Stimulated activated naive CD4-positive, alpha-beta T cell treated with Interleukin-2 at 50 U/mL for 16 hours (primary cell): ENCODE measurements around the gene SLC27A1.
"Not testable (repeated sequence)": the region's sequence is repeated elsewhere in the genome, so short reads cannot be mapped to it uniquely, and the experiment has no call there.

ENCODE experiments used
- DNase-seq: peaks from one replicate; lab custom pipeline; 2025; lab: John Stamatoyannopoulos, UW

SLC27A1 gene

DNA sequence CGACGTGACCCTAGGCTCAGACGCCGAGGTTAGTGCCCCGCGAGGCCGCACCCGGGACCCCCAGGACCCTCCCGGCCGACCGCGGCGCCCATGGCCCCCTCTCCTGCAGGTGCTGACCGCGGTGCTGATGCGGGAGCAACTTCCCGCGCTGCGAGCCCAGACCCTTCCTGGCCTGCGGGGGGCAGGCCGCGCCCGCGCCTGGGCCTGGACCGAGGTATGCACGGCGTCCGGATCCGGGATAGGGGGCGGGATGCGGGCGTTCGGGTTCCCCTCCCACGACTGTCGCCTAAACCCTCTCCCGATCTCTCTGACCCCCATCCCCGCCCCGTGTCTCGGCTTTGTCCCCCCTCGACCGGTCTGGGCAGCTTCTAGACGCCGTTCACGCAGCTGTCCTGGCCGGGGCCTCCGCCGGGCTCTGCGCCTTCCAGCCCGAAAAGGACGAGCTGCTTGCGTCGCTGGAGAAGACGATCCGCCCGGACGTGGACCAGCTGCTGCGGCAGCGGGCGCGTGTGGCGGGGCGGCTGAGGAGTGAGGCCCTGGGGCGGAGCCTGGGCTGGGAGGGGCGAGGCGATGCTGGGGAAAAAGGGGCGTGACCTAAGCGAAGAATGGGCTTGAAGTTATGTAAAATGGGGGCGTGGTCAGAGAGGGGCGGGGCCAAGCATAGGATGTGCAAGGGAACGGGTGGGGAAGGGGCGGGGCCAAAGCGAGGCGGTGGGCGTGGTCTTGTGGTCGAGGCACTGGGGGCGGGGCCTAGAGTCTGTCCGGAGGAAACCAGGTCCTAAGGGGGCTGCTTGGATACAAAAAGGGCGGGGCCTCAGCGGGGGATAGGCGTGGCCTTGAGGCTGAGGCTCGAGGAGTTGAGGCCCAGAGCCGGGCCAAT lies 69.2 kb downstream of the SLC27A1 start:
- peak; percentile 96 for DNase-seq

DNA sequence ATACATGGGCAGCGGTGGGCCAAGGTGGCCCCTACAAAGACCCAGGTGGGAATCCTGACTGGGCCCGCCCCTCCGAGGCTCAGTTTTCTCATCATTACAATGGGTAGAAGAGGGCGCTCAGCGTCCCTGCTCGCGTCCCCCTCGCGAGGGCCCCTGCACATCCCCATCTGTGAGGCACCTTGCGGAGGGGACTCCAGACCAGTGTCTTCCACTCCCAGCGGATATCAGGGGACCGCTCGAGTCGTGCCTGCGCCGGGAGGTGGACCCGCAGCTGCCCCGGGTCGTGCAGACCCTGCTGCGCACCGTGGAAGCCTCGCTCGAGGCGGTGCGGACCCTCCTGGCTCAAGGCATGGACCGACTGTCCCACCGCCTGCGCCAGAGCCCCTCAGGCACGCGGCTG lies 69.8 kb downstream of the SLC27A1 start:
- DNase-seq = no peak

DNA sequence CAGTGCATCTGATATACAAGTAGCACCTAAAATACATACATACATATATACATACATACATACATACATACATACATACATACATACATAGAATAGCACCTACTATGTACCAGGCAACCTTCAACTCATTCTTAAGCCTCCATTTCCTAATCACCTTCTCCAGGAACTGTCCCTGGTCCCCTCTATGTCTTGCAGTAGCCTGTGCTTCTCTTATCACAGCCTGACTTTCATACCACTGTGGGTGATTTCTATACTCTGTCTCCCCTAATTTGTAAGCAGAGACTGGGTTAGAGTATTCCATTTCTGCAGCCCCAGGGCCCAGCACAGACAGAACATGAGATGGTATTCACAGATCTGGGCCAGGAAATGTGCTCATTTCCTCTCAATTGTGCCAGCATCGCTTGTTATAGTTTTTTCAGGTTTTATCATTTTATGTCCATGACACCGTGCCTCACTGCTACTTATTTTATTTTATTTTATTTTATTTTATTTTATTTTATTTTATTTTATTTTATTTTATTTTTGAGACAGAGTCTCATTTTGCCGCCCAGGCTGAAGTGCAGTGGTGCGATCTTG lies 70.9 kb downstream of the SLC27A1 start:
- no peak for DNase-seq

DNA sequence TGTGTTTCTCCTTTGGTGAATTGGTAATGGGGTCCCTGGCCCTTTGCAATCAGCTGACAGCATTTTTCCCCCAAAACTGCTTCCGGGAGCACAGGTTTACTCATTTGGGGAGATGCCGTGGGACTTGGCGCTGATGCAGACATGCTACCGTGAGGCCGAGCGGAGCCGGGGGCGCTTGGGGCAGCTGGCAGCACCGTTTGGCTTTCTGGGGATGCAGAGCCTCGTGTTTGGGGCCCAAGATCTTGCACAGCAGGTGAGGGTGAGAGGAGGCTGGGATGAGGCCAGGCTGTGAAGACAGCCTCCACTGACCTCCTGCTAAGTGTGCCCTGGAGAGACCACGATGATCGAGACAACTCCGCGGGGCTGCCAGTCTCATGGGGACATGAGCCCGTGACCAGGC lies 71.7 kb downstream of the SLC27A1 start:
- DNase-seq = no peak

DNA sequence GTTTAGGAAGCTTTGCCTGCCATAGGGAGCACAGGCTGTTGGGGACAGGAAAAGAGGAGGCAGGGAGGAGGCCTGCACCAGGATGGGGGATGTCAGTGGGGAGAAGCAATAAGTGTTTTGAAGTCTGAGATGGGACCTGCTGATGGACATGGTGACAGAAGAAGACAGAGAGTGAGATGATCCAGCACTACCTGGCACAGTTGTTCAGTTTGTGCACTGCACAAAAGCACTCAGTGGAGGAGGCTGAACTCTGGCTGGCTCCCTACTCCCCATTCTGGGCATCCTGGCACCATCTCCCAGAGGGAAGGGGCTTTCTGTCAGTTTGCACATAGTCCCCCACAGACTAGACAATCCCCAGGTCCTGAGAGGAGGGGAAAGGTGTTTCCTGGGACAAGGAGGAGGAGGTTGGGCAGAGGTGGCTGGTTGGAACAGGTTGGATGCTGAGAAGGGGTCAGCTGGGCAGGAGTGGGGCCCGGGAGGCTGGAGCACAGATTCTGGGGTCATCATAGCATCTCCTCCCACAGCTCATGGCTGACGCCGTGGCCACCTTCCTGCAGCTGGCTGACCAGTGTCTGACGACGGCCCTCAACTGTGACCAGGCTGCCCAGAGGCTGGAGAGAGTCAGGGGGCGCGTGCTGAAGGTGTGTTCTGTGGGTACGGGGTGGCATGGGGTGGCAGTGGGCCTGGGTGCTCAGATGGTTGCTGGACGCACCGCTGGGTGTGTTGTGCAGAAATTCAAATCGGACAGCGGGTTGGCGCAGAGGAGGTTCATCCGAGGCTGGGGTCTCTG lies 72.7 kb downstream of the SLC27A1 start:
- DNase-seq = no peak

DNA sequence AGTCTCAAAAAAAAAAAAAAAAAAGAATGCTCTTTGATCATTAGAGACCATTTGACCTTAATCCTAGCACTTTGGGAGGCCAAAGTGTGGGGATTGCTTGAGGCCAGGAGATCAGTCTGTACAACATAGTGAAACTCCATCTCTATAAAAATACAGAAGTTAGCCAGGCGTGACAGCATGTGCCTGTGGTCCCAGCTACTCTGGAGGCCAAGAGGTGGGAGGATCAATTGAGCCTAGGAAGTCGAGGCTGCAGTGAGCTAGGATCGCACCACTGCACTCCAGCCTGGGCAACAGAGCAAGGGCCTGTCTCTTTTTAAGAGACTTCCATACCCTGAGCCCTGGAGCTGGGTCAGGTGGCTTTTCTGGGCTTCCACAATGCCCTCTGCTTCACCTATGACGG lies 73.7 kb downstream of the SLC27A1 start:
- no peak for DNase-seq

DNA sequence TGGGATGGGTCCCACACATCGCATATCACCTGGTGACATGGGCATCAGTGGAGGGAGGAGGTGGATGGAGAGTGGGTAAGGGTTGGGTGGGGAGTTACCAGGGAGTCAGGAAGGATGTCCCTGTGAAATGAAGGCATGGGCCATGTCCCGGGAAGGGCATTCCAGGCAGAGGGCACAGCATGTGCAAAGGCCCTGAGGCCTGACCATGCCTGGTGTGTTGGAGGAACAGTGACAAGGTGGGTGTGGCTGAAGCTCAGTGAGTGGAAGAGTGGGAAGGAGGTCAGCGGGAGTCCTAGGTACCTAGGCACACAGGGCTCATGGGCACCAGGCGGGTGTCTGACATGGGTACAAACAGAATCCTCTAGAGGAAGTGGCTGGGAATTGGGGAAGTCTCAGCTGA lies 74.1 kb downstream of the SLC27A1 start:
- DNase-seq = no peak

DNA sequence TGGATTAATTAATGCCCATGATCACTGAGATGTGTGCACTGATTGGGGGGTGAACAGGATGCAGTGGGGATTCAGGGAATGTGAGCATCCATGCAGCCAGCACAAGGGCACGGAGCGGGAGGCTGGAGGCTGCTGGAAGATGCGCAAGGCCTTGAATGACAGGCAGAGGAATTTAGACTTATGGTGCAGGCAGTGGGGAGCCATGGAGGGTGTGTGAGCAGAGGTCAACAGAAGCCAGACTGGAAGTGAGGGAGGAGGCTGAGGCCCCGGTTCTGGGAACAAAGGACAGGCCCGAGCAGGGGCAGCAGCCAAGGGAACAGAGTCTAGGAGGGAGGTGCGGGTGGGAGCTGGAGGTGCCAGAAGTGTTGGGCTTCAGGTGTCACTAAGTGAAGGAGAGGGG lies 77.8 kb downstream of the SLC27A1 start:
- no peak for DNase-seq

DNA sequence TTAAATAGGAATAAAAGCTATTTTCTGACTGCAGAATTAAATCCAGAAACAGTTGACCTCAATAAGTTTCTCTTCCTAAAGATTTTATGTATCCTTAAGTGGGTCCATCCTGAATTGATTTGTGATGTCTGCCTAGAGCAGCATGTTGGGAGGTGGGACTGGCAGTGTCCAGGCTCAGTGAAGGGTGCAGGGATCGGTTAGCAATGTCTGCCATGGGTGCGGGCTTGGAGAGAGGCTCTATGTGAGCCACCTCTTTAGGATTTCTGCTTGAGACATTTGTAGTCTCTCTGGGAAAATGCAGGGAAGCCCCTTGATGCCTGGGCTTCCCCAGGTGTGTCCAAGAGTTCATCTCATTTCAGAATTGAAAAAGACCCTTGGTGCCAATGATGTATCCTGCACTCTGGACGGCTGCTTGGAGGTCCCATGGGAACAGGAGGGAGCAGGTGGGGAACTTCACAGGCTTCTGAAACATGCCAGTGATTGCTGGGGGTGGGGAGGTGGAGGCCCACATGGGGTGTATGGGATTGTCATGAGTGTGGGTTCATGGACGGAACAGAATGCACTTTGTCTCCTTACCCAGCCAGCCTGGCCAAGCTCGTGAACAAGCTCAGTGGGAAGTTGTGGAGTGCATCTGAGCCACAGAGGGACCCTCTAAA lies 78.9 kb downstream of the SLC27A1 start:
- DNase-seq = no peak

DNA sequence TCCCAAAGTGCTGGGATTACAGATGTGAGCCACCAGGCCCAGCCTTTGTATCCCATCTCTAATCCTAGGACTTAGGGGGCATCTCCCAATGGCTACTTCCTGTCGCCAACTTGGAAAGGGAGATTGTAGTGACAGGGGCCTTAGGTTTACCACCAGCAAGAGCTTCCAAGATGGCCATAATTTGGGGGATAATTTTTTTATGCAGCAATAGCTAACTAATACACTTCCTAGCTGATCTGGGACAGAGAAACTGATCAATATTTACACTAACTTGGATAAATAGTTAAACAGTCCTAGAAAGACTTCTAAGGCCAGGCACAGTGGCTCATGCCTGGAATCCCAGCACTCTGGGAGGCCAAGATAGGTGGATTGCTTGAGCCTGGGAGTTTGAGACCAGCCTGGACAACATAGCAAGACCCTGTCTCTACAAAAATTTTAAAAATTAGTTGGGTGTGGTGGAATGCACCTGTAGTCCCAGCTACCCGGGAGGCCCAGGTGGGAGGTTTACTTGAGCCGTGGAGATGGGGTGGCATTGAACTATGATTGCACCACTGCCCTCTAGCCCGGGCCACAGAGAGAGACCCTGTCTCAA lies 79.8 kb downstream of the SLC27A1 start:
- DNase-seq = no peak

DNA sequence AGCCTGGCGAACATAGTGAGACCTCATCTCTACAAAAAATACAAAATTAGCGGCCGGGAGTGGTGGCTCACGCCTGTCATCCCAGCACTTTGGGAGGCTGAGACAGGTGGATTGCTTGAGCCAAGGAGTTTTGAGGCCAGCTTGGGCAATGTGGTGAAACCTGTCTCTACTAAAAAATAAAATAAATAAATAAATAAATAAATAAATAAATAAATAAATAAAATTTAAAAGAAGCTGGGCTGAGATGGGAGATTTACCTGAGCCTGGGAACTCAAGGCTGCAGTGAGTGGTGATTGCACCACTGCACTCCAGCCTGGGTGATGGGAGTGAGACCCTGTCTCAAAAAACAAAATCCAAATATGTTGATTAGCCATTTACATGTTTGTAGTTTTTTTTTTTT lies 82.4 kb downstream of the SLC27A1 start:
- DNase-seq = not testable (repeated sequence)

DNA sequence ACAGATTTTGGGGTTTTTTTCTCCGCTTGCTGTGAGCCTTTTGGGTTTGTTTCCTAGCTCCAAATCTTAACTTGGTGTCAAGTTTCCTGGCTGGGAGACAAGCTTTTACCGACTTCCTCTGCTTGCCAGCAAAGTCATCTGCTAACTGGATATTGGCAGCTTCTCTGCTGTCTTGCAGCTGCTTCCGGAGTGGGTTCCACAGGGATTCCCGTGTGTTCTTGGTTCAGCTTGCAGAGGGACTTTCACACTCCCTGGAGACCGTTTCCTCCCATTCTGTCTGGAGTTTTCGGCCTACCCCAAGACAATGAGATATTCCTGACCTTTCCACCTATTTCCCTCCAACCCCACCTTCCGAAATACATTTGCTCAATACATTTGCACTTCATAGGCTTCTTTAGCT lies 82.9 kb downstream of the SLC27A1 start:
- no peak for DNase-seq

DNA sequence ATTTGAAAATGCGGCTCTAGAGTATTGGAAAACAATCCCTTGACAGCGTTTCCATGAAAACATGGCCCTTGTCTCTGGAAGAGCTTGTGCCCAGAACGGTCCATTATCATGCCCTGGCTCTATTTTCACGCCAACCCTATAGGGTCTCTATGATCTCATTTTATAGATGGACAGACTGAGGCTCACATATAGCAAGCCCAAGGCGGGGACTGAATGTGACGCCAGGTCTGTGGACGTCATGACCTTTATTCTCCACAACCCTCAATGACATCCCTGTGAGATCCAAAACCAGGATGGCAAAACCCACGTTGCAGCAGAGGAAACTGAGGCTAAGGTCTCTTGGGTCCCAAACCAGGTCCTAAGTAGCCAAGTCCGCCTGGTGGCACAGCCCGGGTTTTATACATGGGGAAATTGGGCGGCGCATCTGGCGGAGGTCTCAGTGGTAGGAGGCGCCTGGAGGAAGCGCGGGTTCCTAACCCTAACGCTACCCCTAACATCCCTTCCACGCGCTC lies 84.7 kb downstream of the SLC27A1 start:
- no peak for DNase-seq

DNA sequence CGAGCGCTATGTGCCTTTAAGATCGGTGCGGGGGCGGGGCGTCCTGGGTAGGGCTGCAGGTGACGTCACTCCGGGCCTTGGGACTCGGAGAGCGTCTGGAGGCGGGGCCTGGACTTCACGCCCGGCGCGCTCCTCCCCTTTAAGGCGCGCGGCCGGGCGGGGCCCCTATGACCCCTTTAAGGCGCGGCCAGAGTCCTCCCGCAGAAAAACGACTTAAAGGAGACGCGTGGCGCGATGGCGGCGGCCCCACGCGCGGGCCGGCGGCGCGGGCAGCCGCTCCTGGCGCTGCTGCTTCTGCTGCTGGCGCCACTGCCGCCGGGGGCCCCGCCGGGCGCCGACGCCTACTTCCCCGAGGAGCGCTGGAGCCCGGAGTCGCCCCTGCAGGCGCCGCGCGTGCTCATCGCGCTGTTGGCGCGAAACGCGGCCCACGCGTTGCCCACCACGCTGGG lies 85.2 kb downstream of the SLC27A1 start, which contains the start of gene COLGALT1:
COLGALT1 (plus strand) TSS at position 170 of the 449 bp plus-strand sequence; CDS start at position 235, 65 bp downstream.
- DNase-seq = peak; percentile 98
